LNCAP (cell line): ENCODE measurements around the gene CDCP1.

Experiments used
- TF ChIP-seq, protein P1 (sequence below): fragments of 450-650 bp; IDR thresholded peaks from 2 replicates; pipeline ENCODE4 v1.5.1; 2017; ENCODE audit warnings: mild to moderate bottlenecking

Gene CDCP1

DNA sequence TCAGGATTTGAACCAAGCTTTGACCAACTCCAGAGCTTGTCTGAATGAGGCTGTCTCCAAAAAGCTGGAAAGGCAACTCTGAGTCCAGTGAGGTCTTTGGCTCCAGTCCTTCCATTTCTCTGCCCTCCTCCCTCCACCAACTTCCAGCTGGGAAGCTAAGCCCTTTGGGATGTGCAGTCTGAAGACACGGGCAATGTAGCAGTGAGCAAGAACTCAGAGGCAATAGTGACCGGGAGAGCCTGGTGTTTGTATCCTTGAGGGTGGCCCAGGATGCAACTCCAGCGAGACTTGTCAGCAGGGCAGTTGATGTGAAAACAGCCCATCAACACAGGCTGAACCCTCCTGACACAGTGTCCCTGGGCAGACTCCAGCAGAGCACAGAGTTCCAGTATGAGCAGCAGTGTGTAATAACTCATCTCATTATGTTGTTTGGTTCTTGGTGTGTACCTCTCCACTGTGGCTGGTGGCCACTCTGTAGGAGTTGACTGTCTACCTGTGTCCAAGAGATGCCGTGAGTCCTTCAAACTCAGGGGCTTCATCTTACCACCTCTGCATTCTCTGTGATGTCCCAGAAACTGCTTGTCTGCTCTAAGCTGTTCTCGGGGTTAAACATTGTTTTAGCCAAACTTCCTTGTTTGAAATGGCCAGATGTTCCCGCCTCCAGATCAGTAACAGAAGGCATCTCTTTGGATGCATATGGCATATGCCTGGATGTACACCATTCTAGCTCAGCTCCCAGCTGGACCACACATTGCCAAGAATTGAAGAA, 6.6 kb downstream of the CDCP1 start:
- TF ChIP-seq, protein P1, sequence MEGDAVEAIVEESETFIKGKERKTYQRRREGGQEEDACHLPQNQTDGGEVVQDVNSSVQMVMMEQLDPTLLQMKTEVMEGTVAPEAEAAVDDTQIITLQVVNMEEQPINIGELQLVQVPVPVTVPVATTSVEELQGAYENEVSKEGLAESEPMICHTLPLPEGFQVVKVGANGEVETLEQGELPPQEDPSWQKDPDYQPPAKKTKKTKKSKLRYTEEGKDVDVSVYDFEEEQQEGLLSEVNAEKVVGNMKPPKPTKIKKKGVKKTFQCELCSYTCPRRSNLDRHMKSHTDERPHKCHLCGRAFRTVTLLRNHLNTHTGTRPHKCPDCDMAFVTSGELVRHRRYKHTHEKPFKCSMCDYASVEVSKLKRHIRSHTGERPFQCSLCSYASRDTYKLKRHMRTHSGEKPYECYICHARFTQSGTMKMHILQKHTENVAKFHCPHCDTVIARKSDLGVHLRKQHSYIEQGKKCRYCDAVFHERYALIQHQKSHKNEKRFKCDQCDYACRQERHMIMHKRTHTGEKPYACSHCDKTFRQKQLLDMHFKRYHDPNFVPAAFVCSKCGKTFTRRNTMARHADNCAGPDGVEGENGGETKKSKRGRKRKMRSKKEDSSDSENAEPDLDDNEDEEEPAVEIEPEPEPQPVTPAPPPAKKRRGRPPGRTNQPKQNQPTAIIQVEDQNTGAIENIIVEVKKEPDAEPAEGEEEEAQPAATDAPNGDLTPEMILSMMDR, result no peak

DNA sequence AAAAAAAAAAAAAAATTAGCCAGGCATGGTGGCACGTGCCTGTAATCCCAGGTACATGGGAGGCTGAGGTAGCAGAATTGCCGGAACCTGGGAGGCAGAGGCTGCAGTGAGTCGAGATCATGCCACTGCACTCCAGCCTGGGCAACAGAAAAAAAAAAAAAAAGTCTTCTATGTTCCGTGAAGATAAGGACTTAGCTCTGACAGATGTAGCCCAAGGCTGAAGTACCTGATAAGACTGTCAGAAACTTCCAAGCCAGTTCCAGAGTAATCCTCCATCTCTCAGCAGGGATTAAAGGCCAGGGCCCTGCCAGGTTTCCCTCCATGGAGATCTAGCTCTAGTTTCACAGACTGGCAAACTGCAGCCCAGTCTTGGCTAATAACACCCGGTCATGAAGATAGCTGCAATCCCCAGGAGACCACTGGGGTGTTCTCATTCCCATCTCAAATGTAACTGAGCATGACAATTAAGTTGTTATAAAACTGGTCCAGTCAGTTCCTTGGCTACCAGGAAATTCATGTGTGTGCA, 8.5 kb downstream of the CDCP1 start:
- TF ChIP-seq, protein P1, result no peak

GRCh38 chr3:45135959-45136358, 10.2 kb downstream of the CDCP1 start:
- TF ChIP-seq, protein P1, result no peak

DNA sequence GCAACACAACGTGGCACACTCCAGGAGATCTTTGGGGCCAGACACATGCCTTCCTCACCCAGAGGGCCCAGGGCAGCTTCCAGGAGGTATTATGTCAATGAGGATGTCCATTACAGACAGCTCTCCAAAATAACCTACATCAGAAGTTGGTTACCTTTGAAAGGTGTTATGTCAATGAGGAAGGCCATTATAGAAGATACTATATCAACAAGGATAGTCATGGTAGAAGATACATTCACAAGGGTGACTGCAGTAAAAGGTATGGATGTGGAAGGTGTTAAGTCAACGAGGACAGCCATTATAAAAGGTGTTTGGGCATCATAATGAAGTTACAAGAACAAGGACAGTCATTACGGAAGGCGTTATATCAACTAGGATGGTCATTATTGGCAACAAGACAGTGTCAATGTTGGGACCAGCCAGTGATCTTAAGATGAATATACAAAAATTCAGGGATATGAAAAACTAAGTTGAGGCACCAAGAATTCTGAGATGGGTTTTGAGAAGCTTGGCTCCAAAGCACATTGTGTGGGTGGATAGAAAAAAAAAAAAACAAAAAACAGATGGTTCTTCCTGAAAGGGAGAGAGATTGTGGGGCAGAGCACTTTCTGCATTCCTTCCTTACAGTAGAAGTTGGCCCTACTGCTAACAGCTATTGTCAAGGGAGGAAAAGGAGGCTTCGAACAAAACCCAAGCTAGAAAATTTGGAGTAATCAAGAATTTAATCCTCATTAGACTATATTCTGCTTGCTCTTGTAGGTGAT, 11.2 kb downstream of the CDCP1 start:
- TF ChIP-seq, protein P1, result no peak

DNA sequence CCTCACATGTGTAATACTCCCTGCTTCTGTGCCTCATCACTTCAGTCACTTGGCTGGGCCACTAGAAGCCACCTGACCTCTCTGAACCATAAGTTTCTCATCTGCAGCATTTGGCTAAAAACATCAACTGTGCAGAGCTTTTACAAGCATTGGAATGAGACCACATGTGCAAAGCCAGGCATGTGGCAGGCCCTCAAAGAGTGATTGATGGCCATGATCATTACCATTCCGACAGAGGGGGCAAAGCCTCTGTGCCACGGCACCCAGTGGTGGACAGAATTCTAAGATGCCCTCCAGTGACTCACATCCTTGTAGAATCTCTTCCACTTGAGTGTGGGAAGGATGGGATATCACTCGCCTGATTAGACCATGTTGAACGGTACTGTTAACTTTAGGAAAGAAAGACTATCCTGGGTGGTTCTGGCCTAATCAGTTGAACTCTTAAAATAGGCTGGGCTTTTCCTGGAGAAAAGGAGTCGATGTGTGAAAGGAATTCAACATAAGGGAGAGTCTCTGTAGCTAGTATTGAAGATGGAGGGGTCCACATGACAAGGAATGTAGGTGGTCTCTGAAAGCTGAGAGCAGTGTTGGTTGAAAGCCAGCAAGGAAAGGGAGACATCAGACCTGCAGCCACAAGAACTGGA, 13.5 kb downstream of the CDCP1 start:
- TF ChIP-seq, protein P1, result no peak

- TF ChIP-seq, protein P1, result no peak
Measured at GRCh38 chr3:45131201-45131600, 15.0 kb downstream of the CDCP1 start.

GRCh38 chr3:45130476-45130875, 15.7 kb downstream of the CDCP1 start:
- TF ChIP-seq, protein P1, result no peak
